IMR-90 (cell line): ENCODE data around the gene ACIN1. TPM values are rescaled to one million over a fixed set of nuclear protein-coding genes. Genes with fewer than 3 reads are reported as not detected.

Source experiments
- ATAC-seq: fragments of 200-7000 bp; cut with Tn5 transposase; 2 replicates; pipeline ENCODE4 v1.9.1; 2020; ENCODE audit warnings: low read depth, mild to moderate bottlenecking, moderate library complexity
- BruUV-seq: library from RNA; stranded (reverse); fragments of 400-500 nt; replicated peaks from 2 replicates; lab custom pipeline; 2021; lab: Mats Ljungman, UMichigan
- CTCF ChIA-PET: fragments of 300-600 bp; formaldehyde crosslinking; extraction: SDS; loops from one replicate; lab custom pipeline; 2021; ENCODE audit warnings: antibody characterized with exemption; lab: Yijun Ruan, JAX
- POLR2A ChIA-PET: fragments of 300-600 bp; sonication (Branson Sonifier 250); formaldehyde crosslinking; loops from one replicate; lab custom pipeline; 2022; ENCODE audit warnings: antibody characterized with exemption; ENCODE audit not compliant: unreplicated experiment; lab: Charles Lee
- DNase-seq: peaks from one replicate; pipeline ENCODE4 v3.0.0; 2013
- H2AFZ ChIP-seq: replicated peaks from 2 replicates; pipeline ENCODE3; 2013; ENCODE audit warnings: low read length, mild to moderate bottlenecking; ENCODE audit not compliant: poor library complexity
- H2AK5ac ChIP-seq: 2 replicates; pipeline ENCODE4 v1.6.1; 2013; ENCODE audit warnings: low read depth, low read length, inconsistent platforms
- H2AK9ac ChIP-seq: replicated peaks from 2 replicates; pipeline ENCODE3; 2013; ENCODE audit warnings: mild to moderate bottlenecking, low read depth, low read length, moderate library complexity; ENCODE audit not compliant: poor library complexity
- H2BK120ac ChIP-seq: 2 replicates; pipeline ENCODE4 v1.6.1; 2013; ENCODE audit warnings: low read depth, low read length, inconsistent platforms
- H2BK15ac ChIP-seq: 3 replicates; pipeline ENCODE4 v1.6.1; 2013; ENCODE audit warnings: low read depth, low read length, inconsistent platforms
- H2BK20ac ChIP-seq: 2 replicates; pipeline ENCODE4 v1.6.1; 2013; ENCODE audit warnings: low read depth, mild to moderate bottlenecking, inconsistent platforms, low read length, moderate library complexity
- H2BK5ac ChIP-seq: 2 replicates; pipeline ENCODE4 v1.6.1; 2013; ENCODE audit warnings: mild to moderate bottlenecking, low read depth, low read length, inconsistent platforms; ENCODE audit not compliant: poor library complexity, severe bottlenecking
- H3K14ac ChIP-seq: replicated peaks from 2 replicates; pipeline ENCODE4 v1.6.1; 2013; ENCODE audit warnings: low read depth, low read length, inconsistent platforms
- H3K18ac ChIP-seq: 2 replicates; pipeline ENCODE4 v1.6.1; 2013; ENCODE audit warnings: low read depth, low read length, control low read depth
- H3K23ac ChIP-seq: 2 replicates; pipeline ENCODE4 v1.6.1; 2013; ENCODE audit warnings: low read depth, low read length, inconsistent platforms
- H3K27ac ChIP-seq: 2 replicates; pipeline ENCODE4 v1.5.1; 2013; ENCODE audit warnings: mild to moderate bottlenecking, control low read depth, low read length; ENCODE audit not compliant: insufficient read depth
- H3K27me3 ChIP-seq: 2 replicates; pipeline ENCODE4 v1.6.1; 2013; ENCODE audit warnings: low read length; ENCODE audit not compliant: control insufficient read depth, insufficient read depth
- H3K36me3 ChIP-seq: 2 replicates; pipeline ENCODE4 v1.6.1; 2013; ENCODE audit warnings: low read length, mixed read lengths; ENCODE audit not compliant: control insufficient read depth, insufficient read depth
- H3K4ac ChIP-seq: 2 replicates; pipeline ENCODE4 v1.6.1; 2013; ENCODE audit warnings: low read depth, low read length, inconsistent platforms
- H3K4me1 ChIP-seq: 2 replicates; pipeline ENCODE4 v1.6.1; 2013; ENCODE audit warnings: low read length, mixed read lengths; ENCODE audit not compliant: control insufficient read depth, insufficient read depth
- H3K4me2 ChIP-seq: 2 replicates; pipeline ENCODE4 v1.6.1; 2013; ENCODE audit warnings: low read depth, mild to moderate bottlenecking, control low read depth, low read length, moderate library complexity
- H3K4me3 ChIP-seq: 2 replicates; pipeline ENCODE4 v1.5.1; 2013; ENCODE audit warnings: low read depth, mild to moderate bottlenecking, control low read depth, low read length, moderate library complexity; ENCODE audit not compliant: insufficient read depth
- H3K56ac ChIP-seq: 2 replicates; pipeline ENCODE4 v1.6.1; 2013; ENCODE audit warnings: low read length, inconsistent platforms; ENCODE audit not compliant: insufficient read depth; ENCODE audit errors: extremely low read depth
- H3K79me1 ChIP-seq, 2 experiments: 2 replicates each; pipeline ENCODE4 v1.6.1; 2013; ENCODE audit warnings: low read length in 2 of 2, inconsistent platforms in 1 of 2, low read depth in 1 of 2
- H3K9ac ChIP-seq: 2 replicates; pipeline ENCODE4 v1.6.1; 2013; ENCODE audit warnings: low read depth, low read length, control low read depth
- H3K9me1 ChIP-seq: 2 replicates; pipeline ENCODE4 v1.6.1; 2013; ENCODE audit warnings: low read length, inconsistent platforms; ENCODE audit not compliant: insufficient read depth
- H3K9me3 ChIP-seq: 2 replicates; pipeline ENCODE4 v1.6.1; 2013; ENCODE audit warnings: low read length; ENCODE audit not compliant: control insufficient read depth, insufficient read depth
- H4K20me1 ChIP-seq: 2 replicates; pipeline ENCODE4 v1.6.1; 2013; ENCODE audit warnings: low read length, inconsistent platforms; ENCODE audit not compliant: insufficient read depth
- H4K5ac ChIP-seq: 2 replicates; pipeline ENCODE4 v1.6.1; 2013; ENCODE audit warnings: mild to moderate bottlenecking, low read depth, low read length, control low read depth
- H4K8ac ChIP-seq, 2 experiments: 2 replicates each; pipeline ENCODE4 v1.6.1; 2013; ENCODE audit warnings: low read depth in 2 of 2, low read length in 2 of 2, control low read depth in 1 of 2, inconsistent platforms in 1 of 2
- H4K91ac ChIP-seq: 2 replicates; pipeline ENCODE4 v1.6.1; 2013; ENCODE audit warnings: low read depth, low read length, inconsistent platforms; ENCODE audit not compliant: insufficient read depth
- BHLHE40 ChIP-seq: fragments of 150-350 bp; IDR thresholded peaks from 2 replicates; pipeline ENCODE4 v1.6.1; 2016; ENCODE audit warnings: mild to moderate bottlenecking, low read depth, low read length
- CEBPB ChIP-seq: IDR thresholded peaks from 2 replicates; pipeline ENCODE4 v1.6.1; 2012; ENCODE audit warnings: low read depth, low read length, improper control_type of control experiment
- CHD1 ChIP-seq: IDR thresholded peaks from 2 replicates; pipeline ENCODE4 v1.6.1; 2012; ENCODE audit warnings: low read depth, low read length, improper control_type of control experiment
- FOS ChIP-seq: fragments of 150-350 bp; IDR thresholded peaks from 2 replicates; pipeline ENCODE4 v1.6.1; 2016; ENCODE audit warnings: low read depth, low read length
- NFE2L2 ChIP-seq: fragments of 150-350 bp; IDR thresholded peaks from 2 replicates; pipeline ENCODE4 v1.6.1; 2016; ENCODE audit warnings: low read depth, mild to moderate bottlenecking, low read length
- WGBS, 2 experiments: methylation state at CpG; one replicate each; pipeline versions ENCODE4 v1.1.5 to v1.1.7; 2013; ENCODE audit warnings: missing lambda C conversion rate in 2 of 2; ENCODE audit not compliant: insufficient read length in 1 of 2; ENCODE audit errors: extremely low coverage in 2 of 2; 5-methylcytosine and 5-hydroxymethylcytosine counted together
- dilution Hi-C: fragments of 300-500 bp; cut with HindIII; formaldehyde crosslinking; loops from one replicate; pipeline ENCODE4 v1.14.3; 2018; ENCODE audit warnings: low sequenced_read_pairs; ENCODE audit not compliant: unreplicated experiment
- in situ Hi-C: fragments of 300-500 bp; cut with MboI; formaldehyde crosslinking; loops from 3 replicates; pipeline ENCODE4 v1.14.3; 2019; ENCODE audit warnings: low sequenced_read_pairs, inconsistent platforms, mixed read lengths
- intact Hi-C: fragments of 100-400 bp; cut with micrococcal nuclease; formaldehyde crosslinking; loops from 2 replicates; pipeline ENCODE4 v1.10.0; 2022
- polyA plus RNA-seq, 3 experiments: library from polyadenylated mRNA; depleted of rRNA; stranded (reverse); fragments of >200 nt; gene quantifications; 2 replicates each; pipeline ENCODE4 v1.2.3, GENCODE V29; 2012; ENCODE audit warnings: low replicate concordance in 1 of 3
- total RNA-seq: library from RNA; depleted of rRNA; stranded (reverse); fragments of >200 nt; gene quantifications from 2 replicates; pipeline ENCODE4 v1.2.3, GENCODE V29; 2012

The ACIN1 gene
- total and polyA plus RNA-seq, 2 of the 4 experiments (the other 2 are of a cell fraction): 73.8 to 185 TPM

- no peak overlapping the region for H3K27ac ChIP-seq
- dilution Hi-C loops (no loop called here), in situ Hi-C loops (no loop called here), intact Hi-C loops (no loop called here)
- no peak overlapping the region for H2AK5ac ChIP-seq
- no peak overlapping the region for H3K4me2 ChIP-seq
- H3K23ac ChIP-seq: no peak overlapping the region
- H3K9ac ChIP-seq: no peak overlapping the region
- no peak overlapping the region for H4K91ac ChIP-seq
- no peak overlapping the region for H2BK5ac ChIP-seq
- no peak overlapping the region for H2BK120ac ChIP-seq
- H2BK20ac ChIP-seq: no peak overlapping the region
- H3K9me3 ChIP-seq: no peaks in the 10 kb centered on the region
- H3K4me1 ChIP-seq: no peaks in the 10 kb centered on the region
- H3K9me1 ChIP-seq: no peaks in the 10 kb centered on the region; the same call in 1 of the 2 replicates
- H3K4ac ChIP-seq: no peak overlapping the region
- no peak for TF ChIP-seq CHD1
- no peak for TF ChIP-seq FOS
- TF ChIP-seq BHLHE40: no peak
- TF ChIP-seq NFE2L2: no peak
- no peak for TF ChIP-seq CEBPB
- no peak overlapping the region for H2AK9ac ChIP-seq
- no peaks in the 10 kb centered on the region for H4K20me1 ChIP-seq
- no peak overlapping the region for H4K5ac ChIP-seq
- CTCF ChIA-PET: interaction anchor here (1.6 kb wide), 1 partner anchor 10 kb away, joined by 5 read pairs; no protein-coding TSS in a partner anchor
- no peak overlapping the region for H2AFZ ChIP-seq
- no peaks in the 10 kb centered on the region for H3K36me3 ChIP-seq
- no peak overlapping the region for H4K8ac ChIP-seq
- no peak overlapping the region for H3K18ac ChIP-seq
- no peaks in the 10 kb centered on the region for H3K79me1 ChIP-seq
- H3K14ac ChIP-seq: no peak overlapping the region
- no peaks in the 10 kb centered on the region for H3K27me3 ChIP-seq
- no peak for DNase-seq
- no peak overlapping the region for H3K56ac ChIP-seq
- no peak overlapping the region for H3K4me3 ChIP-seq
- ATAC-seq: no peak
- no peak overlapping the region for H2BK15ac ChIP-seq
- no TSS peak for BruUV-seq
- 100% methylated on average over 1 of the region's 5 CpGs; no CpG with 5 or more reads in 1 of the 2 experiments for WGBS, 2 experiments
- POLR2A ChIA-PET: interaction anchor here (0.9 kb wide), 1 partner anchor 11 kb away, joined by 3 read pairs; no protein-coding TSS in a partner anchor
Observed at GRCh38 chr14:23017091-23017490, 77.8 kb downstream of the ACIN1 start.
